Measurements from ENCODE around the gene SHPK.
A peak's percentile ranks its signal among the peaks of the same experiment; 100 is the strongest.

The SHPK gene

GRCh38 chr17:3657874-3658783, 22.1 kb upstream of the SHPK start:
- no peak for FAIRE-seq
- TF ChIP-seq TAF1 (IDR thresholded peaks at IDR 0.05; ENCODE audit: borderline replicate concordance, low read depth, low read length) (no peak), POLR2A (IDR thresholded peaks at IDR 0.05; ENCODE audit: low read depth, low read length) (no peak), POLR2AphosphoS5 (IDR thresholded peaks at IDR 0.05; ENCODE audit: low read depth, low read length) (no peak)
- DNase-seq (ENCODE audit: insufficient read length), result no peak

GRCh38 chr17:3657588-3657869, 21.5 kb upstream of the SHPK start:
- FAIRE-seq, result no peak
- DNase-seq (ENCODE audit: insufficient read length), result no peak
- TF ChIP-seq POLR2AphosphoS5 (IDR thresholded peaks at IDR 0.05; ENCODE audit: low read depth, low read length) (no peak), POLR2A (IDR thresholded peaks at IDR 0.05; ENCODE audit: low read depth, low read length) (no peak), TAF1 (IDR thresholded peaks at IDR 0.05; ENCODE audit: borderline replicate concordance, low read depth, low read length) (no peak)

GRCh38 chr17:3656755-3657587, 20.9 kb upstream of the SHPK start:
- DNase-seq (ENCODE audit: insufficient read length) (no peak), FAIRE-seq (no peak)
- TF ChIP-seq POLR2A (IDR thresholded peaks at IDR 0.05; ENCODE audit: low read depth, low read length) (no peak), TAF1 (IDR thresholded peaks at IDR 0.05; ENCODE audit: borderline replicate concordance, low read depth, low read length) (no peak), POLR2AphosphoS5 (IDR thresholded peaks at IDR 0.05; ENCODE audit: low read depth, low read length) (no peak)

- TF ChIP-seq TAF1 (IDR thresholded peaks at IDR 0.05; ENCODE audit: borderline replicate concordance, low read depth, low read length), result no peak
- no peak for TF ChIP-seq POLR2AphosphoS5 (IDR thresholded peaks at IDR 0.05; ENCODE audit: low read depth, low read length)
- no peak for TF ChIP-seq POLR2A (IDR thresholded peaks at IDR 0.05; ENCODE audit: low read depth, low read length)
- DNase-seq (ENCODE audit: insufficient read length), result no peak
- no peak for FAIRE-seq
These were observed 20.3 kb upstream of the SHPK start for GRCh38 chr17:3656353-3656752.

- no peak for FAIRE-seq
- no peak for TF ChIP-seq POLR2A (IDR thresholded peaks at IDR 0.05; ENCODE audit: low read depth, low read length)
These were observed 19.7 kb upstream of the SHPK start for GRCh38 chr17:3655766-3656165.

GRCh38 chr17:3647769-3648555, 11.9 kb upstream of the SHPK start:
- no peak for TF ChIP-seq TAF1 (IDR thresholded peaks at IDR 0.05; ENCODE audit: borderline replicate concordance, low read depth, low read length)
- no peak for TF ChIP-seq POLR2A (IDR thresholded peaks at IDR 0.05; ENCODE audit: low read depth, low read length)
- no peak for TF ChIP-seq POLR2AphosphoS5 (IDR thresholded peaks at IDR 0.05; ENCODE audit: low read depth, low read length)
- DNase-seq (ENCODE audit: insufficient read length) (no peak), FAIRE-seq (no peak)

More at GRCh38 chr17:3655766-3656165, 19.7 kb upstream of the SHPK start:
- DNase-seq (ENCODE audit: insufficient read length), result no peak

GRCh38 chr17:3647251-3647650, 11.2 kb upstream of the SHPK start:
- FAIRE-seq (no peak), DNase-seq (ENCODE audit: insufficient read length) (no peak)
- TF ChIP-seq POLR2AphosphoS5 (IDR thresholded peaks at IDR 0.05; ENCODE audit: low read depth, low read length), result no peak
- no peak for TF ChIP-seq TAF1 (IDR thresholded peaks at IDR 0.05; ENCODE audit: borderline replicate concordance, low read depth, low read length)
- TF ChIP-seq POLR2A (IDR thresholded peaks at IDR 0.05; ENCODE audit: low read depth, low read length), result no peak

GRCh38 chr17:3645310-3645709, 9.3 kb upstream of the SHPK start:
- DNase-seq (ENCODE audit: insufficient read length), result no peak
- FAIRE-seq, result no peak
- TF ChIP-seq POLR2AphosphoS5 (IDR thresholded peaks at IDR 0.05; ENCODE audit: low read depth, low read length) (no peak), POLR2A (IDR thresholded peaks at IDR 0.05; ENCODE audit: low read depth, low read length) (no peak), TAF1 (IDR thresholded peaks at IDR 0.05; ENCODE audit: borderline replicate concordance, low read depth, low read length) (no peak)

GRCh38 chr17:3643889-3644349, 7.9 kb upstream of the SHPK start:
- no peak for TF ChIP-seq POLR2A (IDR thresholded peaks at IDR 0.05; ENCODE audit: low read depth, low read length)
- DNase-seq (ENCODE audit: insufficient read length), result no peak
- FAIRE-seq, result peak; percentile 73

GRCh38 chr17:3641717-3642486, 5.9 kb upstream of the SHPK start:
- FAIRE-seq (no peak), DNase-seq (ENCODE audit: insufficient read length) (no peak)
- TF ChIP-seq POLR2A (IDR thresholded peaks at IDR 0.05; ENCODE audit: low read depth, low read length) (no peak), TAF1 (IDR thresholded peaks at IDR 0.05; ENCODE audit: borderline replicate concordance, low read depth, low read length) (no peak), POLR2AphosphoS5 (IDR thresholded peaks at IDR 0.05; ENCODE audit: low read depth, low read length) (no peak)

GRCh38 chr17:3641014-3641413, 5.0 kb upstream of the SHPK start:
- TF ChIP-seq POLR2AphosphoS5 (IDR thresholded peaks at IDR 0.05; ENCODE audit: low read depth, low read length) (no peak), POLR2A (IDR thresholded peaks at IDR 0.05; ENCODE audit: low read depth, low read length) (no peak), TAF1 (IDR thresholded peaks at IDR 0.05; ENCODE audit: borderline replicate concordance, low read depth, low read length) (no peak)
- FAIRE-seq, result no peak
- no peak for DNase-seq (ENCODE audit: insufficient read length)
